Suppressor macrophage treated with lipopolysaccharide for 4 hours (primary cell): ENCODE data around the gene SIPA1.
"Not testable (repeated sequence)": the region's sequence is repeated elsewhere in the genome, so short reads cannot be mapped to it uniquely, and the experiment has no call there.

ENCODE experiments used
- DNase-seq: peaks from one replicate; pipeline ENCODE4 v3.0.0-alpha.2; 2020

Gene SIPA1

DNA sequence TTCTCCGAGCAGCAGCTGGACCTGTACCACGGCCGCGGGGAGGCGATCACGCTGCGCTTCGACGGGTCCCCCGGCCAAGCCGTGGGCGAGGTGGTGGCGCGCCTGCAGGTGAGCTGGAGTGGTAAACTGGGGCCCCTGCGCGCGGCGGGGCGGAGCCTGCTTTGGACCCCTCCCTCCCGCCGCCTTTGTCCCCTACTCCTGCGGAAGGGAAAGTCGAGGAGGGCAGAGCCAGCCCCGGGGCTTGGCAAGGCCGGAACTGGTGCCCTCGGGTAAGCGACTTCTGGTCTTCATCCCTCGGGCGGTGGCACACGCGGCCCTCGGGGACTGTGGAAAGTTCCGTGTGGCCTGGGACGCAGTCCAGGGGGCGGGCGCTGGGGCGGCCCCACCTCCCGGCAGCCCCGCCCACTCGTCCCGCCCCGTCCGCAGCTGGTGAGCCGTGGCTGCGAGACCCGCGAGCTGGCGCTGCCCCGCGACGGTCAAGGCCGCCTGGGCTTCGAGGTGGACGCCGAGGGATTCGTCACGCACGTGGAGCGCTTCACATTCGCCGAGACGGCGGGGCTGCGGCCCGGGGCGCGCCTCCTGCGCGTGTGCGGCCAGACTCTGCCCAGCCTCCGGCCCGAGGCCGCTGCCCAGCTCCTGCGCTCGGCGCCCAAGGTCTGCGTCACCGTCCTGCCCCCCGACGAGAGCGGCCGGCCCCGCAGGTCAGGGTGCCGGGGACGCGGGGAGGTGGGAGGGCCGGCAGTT lies 9.2 kb downstream of the SIPA1 start:
- no peak for DNase-seq

DNA sequence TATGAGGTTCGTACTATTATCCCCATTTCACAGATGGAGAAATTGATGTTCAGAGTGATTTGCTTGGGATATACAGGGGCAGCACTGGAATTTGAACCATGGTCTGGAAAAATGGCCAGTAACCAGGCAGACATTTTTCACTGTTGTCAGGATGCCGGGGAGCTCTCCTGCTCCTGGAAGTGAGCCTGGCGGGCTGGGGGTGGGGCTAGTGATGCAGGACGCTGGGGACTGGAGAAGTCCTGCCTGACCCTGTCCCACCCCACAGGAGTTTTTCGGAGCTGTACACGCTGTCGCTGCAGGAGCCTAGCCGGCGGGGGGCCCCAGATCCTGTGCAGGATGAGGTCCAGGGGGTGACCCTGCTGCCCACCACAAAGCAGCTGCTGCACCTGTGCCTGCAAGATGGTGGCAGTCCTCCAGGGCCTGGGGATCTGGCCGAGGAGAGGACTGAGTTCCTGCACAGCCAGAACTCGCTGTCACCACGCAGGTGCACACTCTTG lies 11.1 kb downstream of the SIPA1 start:
- no peak for DNase-seq

GRCh38 chr11:65649656-65650546 lies 12.0 kb downstream of the SIPA1 start:
- DNase-seq, result no peak

- DNase-seq, result no peak
Observed at GRCh38 chr11:65650547-65651338, 12.8 kb downstream of the SIPA1 start.

DNA sequence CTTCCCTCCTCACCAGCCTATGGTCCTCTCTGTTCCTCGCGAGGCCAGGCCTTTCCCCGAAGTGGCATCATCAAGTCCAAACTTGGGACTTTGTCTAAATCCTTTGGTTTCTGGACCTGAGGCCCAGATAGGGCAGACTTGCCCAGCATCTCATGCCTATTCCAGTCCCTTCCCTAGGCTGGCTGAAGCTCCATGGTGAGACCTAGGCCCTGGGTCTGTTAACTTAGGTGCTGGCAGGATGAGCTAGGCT lies 13.4 kb downstream of the SIPA1 start:
- no peak for DNase-seq

DNA sequence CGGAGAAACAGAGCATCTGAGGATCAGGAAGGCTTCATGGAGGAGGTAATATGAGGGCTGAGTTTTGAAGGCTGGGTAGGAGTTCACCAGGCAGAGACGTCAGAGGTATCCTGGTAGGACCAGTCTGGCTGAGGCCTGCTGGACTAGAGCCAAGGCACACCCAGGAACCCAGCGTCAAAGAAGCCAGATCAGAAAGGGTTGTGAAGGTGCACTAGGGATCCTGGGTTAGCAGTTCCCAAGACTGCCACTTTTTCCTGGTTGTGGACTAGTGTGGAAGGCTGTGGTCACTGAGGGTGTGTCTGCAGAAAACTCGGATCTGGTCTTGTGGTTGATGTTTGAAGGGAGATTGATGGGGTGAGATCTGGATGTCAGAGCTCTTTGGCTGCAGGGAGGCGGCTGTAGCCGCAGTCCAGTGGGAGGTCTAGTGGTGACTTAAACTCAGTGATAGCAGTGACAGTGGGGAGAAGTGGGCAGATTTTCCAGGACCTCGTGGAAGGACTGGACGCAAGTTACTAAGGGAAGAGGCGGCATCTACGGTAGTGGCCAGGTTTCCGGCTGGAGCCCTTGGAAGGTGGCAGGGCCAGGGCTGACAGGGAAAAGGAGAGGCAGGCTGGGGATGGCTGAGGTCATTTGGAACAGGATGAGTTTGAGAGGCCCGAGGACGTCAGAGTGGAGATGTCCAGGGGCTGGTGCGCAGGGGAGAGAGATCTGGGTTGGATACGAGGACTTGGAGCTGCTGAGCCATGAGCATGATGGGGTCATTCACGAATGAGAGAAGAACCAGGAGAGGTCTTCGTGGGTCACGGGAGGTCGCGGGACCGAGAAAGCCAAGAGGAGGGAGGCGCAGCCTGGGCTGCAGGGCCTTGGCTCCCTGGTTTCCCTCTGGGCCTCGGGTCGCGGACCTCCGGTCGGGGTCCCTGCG lies 13.9 kb downstream of the SIPA1 start:
- peak; percentile 9 for DNase-seq

DNA sequence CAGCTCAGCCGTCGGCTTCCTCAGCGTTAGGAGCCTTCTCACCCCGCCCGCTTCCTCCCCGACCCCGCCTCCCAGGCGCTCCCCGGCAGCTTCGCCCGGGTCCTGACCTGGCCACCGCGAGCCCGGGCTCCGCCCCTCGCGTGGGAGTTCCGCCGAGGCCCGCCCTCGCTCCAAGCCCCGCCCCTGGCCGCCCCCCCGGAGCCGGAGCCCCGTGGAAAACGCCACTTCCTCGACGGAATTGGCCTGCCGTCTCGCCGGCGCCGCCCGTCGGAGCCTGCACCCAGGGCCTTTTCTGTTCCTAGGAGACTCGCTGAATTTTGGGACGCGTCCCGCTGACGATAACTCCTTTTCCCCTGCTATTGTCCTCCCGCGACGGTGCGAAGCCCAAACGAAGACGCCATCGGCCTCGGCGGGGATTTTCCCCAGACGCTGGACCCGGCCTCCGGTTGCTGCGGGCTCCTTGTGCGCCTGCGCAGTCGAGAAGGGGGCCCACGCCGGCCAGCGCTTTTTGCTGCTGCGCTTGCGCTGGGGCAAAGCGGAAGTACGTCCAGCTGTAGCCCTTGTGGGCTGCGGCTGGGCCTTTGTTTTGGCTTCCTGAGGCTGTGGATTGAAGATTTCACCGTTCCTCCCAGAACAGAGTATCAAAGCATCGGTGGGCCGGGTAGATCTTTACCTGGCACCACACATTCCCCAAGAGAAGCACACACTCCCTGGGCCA lies 14.8 kb downstream of the SIPA1 start:
- DNase-seq, result peak; percentile 98

- DNase-seq, result no peak
Observed at GRCh38 chr11:65653229-65654225, 15.6 kb downstream of the SIPA1 start.

DNA sequence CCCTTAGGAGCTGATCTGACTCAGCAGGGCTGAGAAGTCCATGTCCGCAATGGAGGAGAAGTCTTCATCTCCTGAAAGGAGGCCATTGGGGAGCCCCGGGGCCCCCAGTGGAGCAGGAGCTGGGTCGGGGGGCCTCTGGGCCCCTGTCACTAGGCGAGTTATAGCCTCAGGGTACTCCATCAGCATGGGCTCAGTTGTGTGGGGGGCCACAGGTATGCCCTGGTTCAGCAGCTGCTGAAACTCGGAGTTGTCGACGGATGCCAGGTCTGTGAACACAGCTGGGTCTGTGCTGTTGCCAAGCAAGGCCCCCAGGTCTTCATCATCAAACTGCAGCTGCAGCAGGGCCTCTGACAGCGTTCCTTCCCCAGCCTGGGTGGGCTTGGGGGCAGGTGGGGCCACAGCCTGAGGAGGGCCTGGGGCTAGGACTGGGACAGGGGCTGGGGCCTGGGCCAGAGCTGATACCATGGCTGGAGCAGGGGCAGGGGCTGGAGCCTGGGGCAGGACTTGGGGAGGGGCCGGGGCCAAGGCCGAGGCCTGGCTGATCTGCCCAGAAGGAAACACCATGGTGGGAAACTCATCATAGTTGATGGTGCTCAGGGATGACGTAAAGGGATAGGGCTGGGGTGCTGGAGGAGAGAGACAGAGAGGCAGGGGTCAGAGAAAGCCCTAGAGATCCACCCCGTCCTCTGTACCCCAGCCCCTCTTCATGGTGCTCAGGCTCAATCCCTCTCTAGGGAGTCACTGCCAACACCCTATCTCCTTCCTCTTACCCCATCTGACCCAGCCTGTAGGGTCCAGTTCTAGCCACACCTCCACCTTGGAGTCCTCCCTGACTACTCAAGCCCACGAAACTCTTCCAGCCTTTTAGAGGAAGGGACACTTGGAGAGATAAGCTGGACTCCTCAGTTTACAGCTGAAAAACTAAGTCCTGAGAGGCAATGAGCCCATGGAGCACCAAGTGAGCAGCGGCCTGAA lies 16.8 kb downstream of the SIPA1 start:
- no peak for DNase-seq

GRCh38 chr11:65655570-65656332 lies 17.9 kb downstream of the SIPA1 start:
- no peak for DNase-seq

DNA sequence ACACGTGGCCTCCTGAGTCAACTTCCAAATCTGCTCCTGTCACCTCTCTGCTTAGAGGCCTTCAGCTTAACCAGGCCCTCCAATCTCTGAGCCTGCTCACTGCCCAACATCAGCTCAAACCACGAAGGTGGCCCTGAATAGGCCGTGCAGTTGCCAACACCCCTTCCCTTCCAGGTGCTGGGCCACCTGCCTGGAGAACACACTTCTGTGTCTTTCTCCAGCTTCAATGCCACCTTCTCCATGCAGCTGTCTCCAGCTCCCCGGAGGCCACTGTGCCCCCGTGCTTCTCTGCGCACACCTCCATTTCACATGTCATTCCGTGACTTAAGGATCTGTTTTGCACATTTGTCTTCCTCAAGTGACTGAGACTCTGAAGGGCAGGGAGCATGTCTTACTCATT lies 19.5 kb downstream of the SIPA1 start:
- DNase-seq, result no peak

GRCh38 chr11:65658174-65659021 lies 20.5 kb downstream of the SIPA1 start:
- no peak for DNase-seq

DNA sequence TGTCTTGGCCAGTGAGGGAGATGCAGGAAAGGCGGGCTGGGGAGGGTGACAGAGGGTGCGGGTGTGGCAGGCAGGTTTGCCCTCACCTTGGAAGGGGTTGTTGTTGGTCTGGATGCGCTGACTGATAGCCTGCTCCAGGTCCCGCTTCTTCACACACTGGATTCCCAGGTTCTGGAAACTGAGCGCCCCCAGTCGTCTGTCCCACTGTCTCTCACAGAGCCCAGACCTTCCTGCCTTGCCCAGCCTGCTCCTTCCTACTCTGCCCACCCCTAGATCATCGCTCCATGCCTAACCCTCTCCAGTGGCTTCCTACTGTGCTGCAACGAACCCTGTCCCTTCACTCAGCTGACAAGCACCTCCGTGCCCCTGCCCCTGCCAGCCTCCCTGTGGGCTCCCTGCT lies 22.1 kb downstream of the SIPA1 start:
- no peak for DNase-seq

DNA sequence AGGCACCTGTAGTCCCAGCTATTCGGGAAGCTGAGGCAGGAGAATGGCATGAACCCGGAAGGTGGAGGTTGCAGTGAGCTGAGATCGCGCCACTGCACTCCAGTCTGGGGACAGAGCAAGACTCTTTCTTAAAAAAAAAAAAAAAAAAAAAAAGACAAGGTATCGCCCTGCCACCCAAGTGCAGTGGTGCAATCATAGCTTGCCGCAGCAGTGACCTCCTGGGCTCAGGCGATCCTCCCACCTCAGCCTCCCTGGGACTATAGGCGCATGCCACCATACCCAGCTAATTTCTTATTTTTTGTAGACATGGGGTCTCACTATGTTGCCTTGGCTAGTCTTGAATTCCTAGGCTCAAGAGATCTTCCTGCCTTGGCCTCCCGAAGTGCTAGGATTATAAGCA lies 23.0 kb downstream of the SIPA1 start:
- DNase-seq, result not testable (repeated sequence)

DNA sequence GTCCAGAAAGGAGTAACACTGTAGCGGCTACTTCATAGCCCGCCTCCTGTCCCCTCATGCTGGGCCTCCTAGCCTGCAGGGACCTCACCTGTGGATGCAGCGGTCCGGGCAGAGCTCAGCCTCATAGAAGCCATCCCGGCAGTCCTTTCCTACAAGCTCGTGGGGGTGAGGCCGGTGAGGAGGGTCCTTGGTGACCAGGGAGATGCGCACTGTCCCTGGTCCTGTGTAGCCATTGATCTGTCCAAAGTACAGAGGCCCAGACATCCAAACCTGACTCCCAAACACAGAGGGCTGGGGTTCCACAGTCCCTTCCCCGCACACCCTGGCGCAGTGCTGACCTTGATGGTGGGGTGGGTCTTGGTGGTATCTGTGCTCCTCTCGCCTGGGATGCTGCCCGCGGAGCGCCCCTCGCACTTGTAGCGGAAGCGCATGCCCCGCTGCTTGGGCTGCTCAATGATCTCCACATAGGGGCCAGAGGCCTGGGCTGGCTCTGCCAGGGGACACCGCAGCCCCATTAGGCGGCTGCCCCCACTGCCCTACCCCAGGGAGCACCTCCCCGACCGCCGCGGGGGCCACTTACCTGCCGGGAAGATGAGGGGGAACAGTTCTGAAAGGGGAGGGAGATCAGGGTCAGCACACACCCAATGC lies 23.8 kb downstream of the SIPA1 start:
- no peak for DNase-seq

DNA sequence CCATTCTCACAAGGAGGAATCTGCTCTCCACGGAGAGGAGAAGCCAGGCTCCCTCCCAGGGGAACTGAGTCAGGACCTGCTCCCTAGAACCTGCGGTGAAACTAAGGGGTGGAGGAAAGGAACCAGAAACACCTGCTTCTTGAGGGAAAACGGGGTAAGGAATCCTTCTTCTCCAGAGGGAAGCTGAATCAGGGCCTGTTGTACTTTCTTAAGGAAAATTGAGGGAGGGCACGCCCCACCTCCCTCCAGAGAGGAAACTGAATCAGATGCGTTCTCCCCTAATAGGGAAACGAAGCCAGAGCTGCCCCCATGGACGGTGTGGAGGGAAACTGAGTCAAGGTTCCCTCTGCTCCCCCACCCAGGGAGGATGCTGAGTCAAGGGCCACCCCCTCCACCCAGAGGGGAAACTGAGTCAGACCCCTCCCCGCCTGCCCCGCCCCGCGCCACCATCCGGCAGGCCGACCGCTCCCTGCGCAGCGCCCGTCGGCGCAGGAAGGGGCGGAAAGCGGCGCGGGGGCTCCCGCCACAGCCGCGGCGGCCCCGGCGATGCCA lies 24.4 kb downstream of the SIPA1 start:
- DNase-seq, result no peak
